ENCODE measurements around the gene SLC1A2.
"Not testable (repeated sequence)": the region's sequence is repeated elsewhere in the genome, so short reads cannot be mapped to it uniquely, and the experiment has no call there.

The SLC1A2 gene

GRCh38 chr11:35231076-35231860 lies 188.1 kb downstream of the SLC1A2 start:
- TF ChIP-seq POLR2A (IDR thresholded peaks at IDR 0.05; ENCODE audit: extremely low read depth, insufficient read length), result no peak
- TF ChIP-seq, protein P1, sequence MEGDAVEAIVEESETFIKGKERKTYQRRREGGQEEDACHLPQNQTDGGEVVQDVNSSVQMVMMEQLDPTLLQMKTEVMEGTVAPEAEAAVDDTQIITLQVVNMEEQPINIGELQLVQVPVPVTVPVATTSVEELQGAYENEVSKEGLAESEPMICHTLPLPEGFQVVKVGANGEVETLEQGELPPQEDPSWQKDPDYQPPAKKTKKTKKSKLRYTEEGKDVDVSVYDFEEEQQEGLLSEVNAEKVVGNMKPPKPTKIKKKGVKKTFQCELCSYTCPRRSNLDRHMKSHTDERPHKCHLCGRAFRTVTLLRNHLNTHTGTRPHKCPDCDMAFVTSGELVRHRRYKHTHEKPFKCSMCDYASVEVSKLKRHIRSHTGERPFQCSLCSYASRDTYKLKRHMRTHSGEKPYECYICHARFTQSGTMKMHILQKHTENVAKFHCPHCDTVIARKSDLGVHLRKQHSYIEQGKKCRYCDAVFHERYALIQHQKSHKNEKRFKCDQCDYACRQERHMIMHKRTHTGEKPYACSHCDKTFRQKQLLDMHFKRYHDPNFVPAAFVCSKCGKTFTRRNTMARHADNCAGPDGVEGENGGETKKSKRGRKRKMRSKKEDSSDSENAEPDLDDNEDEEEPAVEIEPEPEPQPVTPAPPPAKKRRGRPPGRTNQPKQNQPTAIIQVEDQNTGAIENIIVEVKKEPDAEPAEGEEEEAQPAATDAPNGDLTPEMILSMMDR (IDR thresholded peaks at IDR 0.05; ENCODE audit: low read depth, low read length), result no peak
- TF ChIP-seq, protein P2, sequence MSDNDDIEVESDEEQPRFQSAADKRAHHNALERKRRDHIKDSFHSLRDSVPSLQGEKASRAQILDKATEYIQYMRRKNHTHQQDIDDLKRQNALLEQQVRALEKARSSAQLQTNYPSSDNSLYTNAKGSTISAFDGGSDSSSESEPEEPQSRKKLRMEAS (IDR thresholded peaks at IDR 0.05; ENCODE audit: low read depth, low read length), result no peak
- no peak for TF ChIP-seq MYC (IDR thresholded peaks at IDR 0.05; ENCODE audit: low read depth, low read length)
- DNase-seq (ENCODE audit: low read depth), result no peak
- no peak overlapping the region for H3K4me3 ChIP-seq (ENCODE audit: low read depth, low read length)

DNA sequence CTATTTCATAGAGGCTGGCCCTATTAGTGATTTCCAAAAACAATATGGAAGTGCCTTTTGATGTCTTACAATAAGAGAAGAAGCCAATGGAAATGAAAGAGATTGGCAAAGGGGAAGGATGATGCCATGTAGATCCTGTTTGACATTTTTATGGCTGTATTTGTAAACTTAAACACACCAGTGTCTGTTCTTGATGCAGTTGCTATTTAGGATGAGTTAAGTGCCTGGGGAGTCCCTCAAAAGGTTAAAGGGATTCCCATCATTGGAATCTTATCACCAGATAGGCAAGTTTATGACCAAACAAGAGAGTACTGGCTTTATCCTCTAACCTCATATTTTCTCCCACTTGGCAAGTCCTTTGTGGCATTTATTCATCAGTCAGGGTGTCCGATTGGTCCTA lies 189.0 kb downstream of the SLC1A2 start:
- TF ChIP-seq MYC (IDR thresholded peaks at IDR 0.05; ENCODE audit: low read depth, low read length) (no peak), POLR2A (IDR thresholded peaks at IDR 0.05; ENCODE audit: extremely low read depth, insufficient read length) (no peak)
- TF ChIP-seq, protein P1 (IDR thresholded peaks at IDR 0.05; ENCODE audit: low read depth, low read length), result no peak
- TF ChIP-seq, protein P2 (IDR thresholded peaks at IDR 0.05; ENCODE audit: low read depth, low read length), result no peak
- H3K4me3 ChIP-seq (ENCODE audit: low read depth, low read length), result no peak overlapping the region
- DNase-seq (ENCODE audit: low read depth), result no peak

GRCh38 chr11:35228328-35228725 lies 191.0 kb downstream of the SLC1A2 start:
- DNase-seq (ENCODE audit: low read depth), result no peak
- TF ChIP-seq, protein P1 (IDR thresholded peaks at IDR 0.05; ENCODE audit: low read depth, low read length), result no peak
- TF ChIP-seq MYC (IDR thresholded peaks at IDR 0.05; ENCODE audit: low read depth, low read length) (no peak), POLR2A (IDR thresholded peaks at IDR 0.05; ENCODE audit: extremely low read depth, insufficient read length) (no peak)
- TF ChIP-seq, protein P2 (IDR thresholded peaks at IDR 0.05; ENCODE audit: low read depth, low read length), result no peak
- no peak overlapping the region for H3K4me3 ChIP-seq (ENCODE audit: low read depth, low read length)

- no peak overlapping the region for H3K4me3 ChIP-seq (ENCODE audit: low read depth, low read length)
- TF ChIP-seq, protein P1 (IDR thresholded peaks at IDR 0.05; ENCODE audit: low read depth, low read length), result no peak
- TF ChIP-seq POLR2A (IDR thresholded peaks at IDR 0.05; ENCODE audit: extremely low read depth, insufficient read length) (no peak), MYC (IDR thresholded peaks at IDR 0.05; ENCODE audit: low read depth, low read length) (no peak)
- TF ChIP-seq, protein P2 (IDR thresholded peaks at IDR 0.05; ENCODE audit: low read depth, low read length), result no peak
- DNase-seq (ENCODE audit: low read depth), result peak; percentile 63
Measured at GRCh38 chr11:35227576-35228327, 191.6 kb downstream of the SLC1A2 start.

DNA sequence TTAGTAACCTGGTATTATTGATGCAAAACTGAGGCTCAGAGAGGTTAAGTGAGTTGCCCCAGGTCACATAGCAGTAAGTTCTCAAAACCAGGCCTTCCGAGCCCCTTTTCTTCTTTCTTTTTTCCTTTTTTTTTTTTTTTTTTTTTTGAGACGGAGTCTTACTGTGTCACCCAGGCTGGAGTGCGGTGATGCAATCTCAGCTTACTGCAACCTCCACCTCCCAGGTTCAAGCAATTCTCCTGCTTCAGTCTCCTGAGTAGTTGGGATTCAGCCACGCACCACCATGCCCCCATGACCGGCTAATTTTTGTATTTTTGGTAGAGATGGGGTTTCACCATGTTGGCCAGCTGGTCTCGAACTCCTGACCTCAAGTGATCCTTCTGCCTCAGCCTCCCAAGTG lies 192.6 kb downstream of the SLC1A2 start:
- not testable (repeated sequence) for H3K4me3 ChIP-seq (ENCODE audit: low read depth, low read length); DNase-seq (ENCODE audit: low read depth)

GRCh38 chr11:35225946-35226520 lies 193.3 kb downstream of the SLC1A2 start:
- no peak for DNase-seq (ENCODE audit: low read depth)
- TF ChIP-seq POLR2A (IDR thresholded peaks at IDR 0.05; ENCODE audit: extremely low read depth, insufficient read length) (no peak), MYC (IDR thresholded peaks at IDR 0.05; ENCODE audit: low read depth, low read length) (no peak)
- TF ChIP-seq, protein P1 (IDR thresholded peaks at IDR 0.05; ENCODE audit: low read depth, low read length), result no peak
- TF ChIP-seq, protein P2 (IDR thresholded peaks at IDR 0.05; ENCODE audit: low read depth, low read length), result no peak
- no peak overlapping the region for H3K4me3 ChIP-seq (ENCODE audit: low read depth, low read length)
